SK-N-SH treated with all-trans-retinoic acid at 6 μM for 48 hours (cell line): ENCODE results near the gene SEMA5A.

Source experiments
- ISL1 ChIP-seq: fragments of 250-450 bp; sonication (Bioruptor Pico); IDR thresholded peaks from 2 replicates; pipeline ENCODE4 v2.1.2; 2022; ENCODE audit warnings: mild to moderate bottlenecking, moderate library complexity
- OSR1 ChIP-seq: fragments of 250-450 bp; sonication (Bioruptor Pico); IDR thresholded peaks from 2 replicates; pipeline ENCODE4 v1.8.0; 2022; ENCODE audit warnings: moderate library complexity, mild to moderate bottlenecking, inconsistent platforms
- PATZ1 ChIP-seq: fragments of 250-450 bp; sonication (Bioruptor Pico); IDR thresholded peaks from 2 replicates; pipeline ENCODE4 v1.8.0; 2020; ENCODE audit warnings: mild to moderate bottlenecking, moderate library complexity, borderline replicate concordance
- RARB ChIP-seq: fragments of 250-450 bp; sonication (Bioruptor Pico); IDR thresholded peaks from 2 replicates; pipeline ENCODE4 v1.8.0; 2021; ENCODE audit warnings: mild to moderate bottlenecking, moderate library complexity
- ZFP3 ChIP-seq: fragments of 250-450 bp; sonication (Bioruptor Pico); IDR thresholded peaks from 2 replicates; pipeline ENCODE4 v1.5.0; 2020; ENCODE audit warnings: mild to moderate bottlenecking, moderate library complexity
- ZFP30 ChIP-seq: fragments of 450-650 bp; formaldehyde crosslinking; IDR thresholded peaks from 2 replicates; pipeline ENCODE4 v1.5.0; 2022; ENCODE audit warnings: mild to moderate bottlenecking, moderate library complexity
- TF ChIP-seq, protein P1 (sequence below): fragments of 250-450 bp; sonication (Bioruptor Pico); IDR thresholded peaks from 2 replicates; pipeline ENCODE4 v1.5.1; 2020; ENCODE audit warnings: low read depth, mild to moderate bottlenecking, moderate library complexity

DNA sequence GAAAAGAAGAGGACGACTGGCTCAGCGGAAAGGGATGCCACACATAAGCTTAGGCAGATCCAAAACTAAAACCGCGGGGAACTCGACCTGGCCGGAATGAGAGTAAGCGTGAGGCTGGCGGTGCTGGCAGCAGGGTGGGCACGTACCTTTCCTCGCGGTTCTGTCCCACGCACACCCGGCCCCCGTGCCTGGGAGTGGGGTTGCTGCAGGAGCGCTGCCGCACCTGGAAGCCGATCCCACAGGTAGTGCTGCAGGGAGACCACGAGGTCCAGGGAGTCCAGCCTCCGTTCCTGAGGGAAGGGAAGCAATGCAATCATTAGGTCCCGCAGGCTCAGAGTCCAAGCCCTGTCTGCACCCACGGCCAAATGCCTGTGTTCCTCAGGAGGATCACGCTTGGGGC is 427.0 kb downstream of the SEMA5A start:
- TF ChIP-seq ZFP30 (CRISPR knock-in tag) (no peak), OSR1 (CRISPR knock-in tag) (no peak), ZFP3 (CRISPR knock-in tag) (no peak), PATZ1 (CRISPR knock-in tag) (no peak), RARB (CRISPR knock-in tag) (no peak), ISL1 (CRISPR knock-in tag) (no peak)
- TF ChIP-seq, protein P1, sequence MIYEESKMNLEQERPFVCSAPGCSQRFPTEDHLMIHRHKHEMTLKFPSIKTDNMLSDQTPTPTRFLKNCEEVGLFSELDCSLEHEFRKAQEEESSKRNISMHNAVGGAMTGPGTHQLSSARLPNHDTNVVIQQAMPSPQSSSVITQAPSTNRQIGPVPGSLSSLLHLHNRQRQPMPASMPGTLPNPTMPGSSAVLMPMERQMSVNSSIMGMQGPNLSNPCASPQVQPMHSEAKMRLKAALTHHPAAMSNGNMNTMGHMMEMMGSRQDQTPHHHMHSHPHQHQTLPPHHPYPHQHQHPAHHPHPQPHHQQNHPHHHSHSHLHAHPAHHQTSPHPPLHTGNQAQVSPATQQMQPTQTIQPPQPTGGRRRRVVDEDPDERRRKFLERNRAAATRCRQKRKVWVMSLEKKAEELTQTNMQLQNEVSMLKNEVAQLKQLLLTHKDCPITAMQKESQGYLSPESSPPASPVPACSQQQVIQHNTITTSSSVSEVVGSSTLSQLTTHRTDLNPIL (CRISPR knock-in tag) = no peak
